GM23338 (cell line): ENCODE results near the gene KCNK4.

ENCODE experiments used
- CREB1 ChIP-seq: fragments of 250-450 bp; sonication (Bioruptor Pico); IDR thresholded peaks from 2 replicates; pipeline ENCODE4 v1.5.0; 2020; ENCODE audit warnings: low read depth, mild to moderate bottlenecking, moderate library complexity
- CTCF ChIP-seq, 2 experiments: fragments of 200-600 bp in 1 of 2; sonication (generic) in 1 of 2; conservative IDR thresholded peaks; 2 replicates each; pipeline versions ENCODE4 v1.5.1 to v1.6.1; 2016 to 2017; ENCODE audit warnings: antibody characterized with exemption in 2 of 2, low read depth in 2 of 2, mild to moderate bottlenecking in 2 of 2, moderate library complexity in 1 of 2
- ETS1 ChIP-seq: IDR thresholded peaks from 2 replicates; pipeline ENCODE4 v1.6.1; 2016; ENCODE audit warnings: antibody characterized with exemption
- EZH2 ChIP-seq: fragments of 200-600 bp; sonication (generic); IDR thresholded peaks from one replicate; pipeline ENCODE4 v1.8.0; 2017; ENCODE audit warnings: antibody characterized with exemption, mild to moderate bottlenecking, low read depth; ENCODE audit not compliant: unreplicated experiment
- EZH2phosphoT487 ChIP-seq: fragments of 200-600 bp; sonication (generic); IDR thresholded peaks from one replicate; pipeline ENCODE4 v1.8.1; 2018; ENCODE audit warnings: antibody characterized with exemption; ENCODE audit not compliant: unreplicated experiment
- JUNB ChIP-seq: IDR thresholded peaks from one replicate; pipeline ENCODE4 v1.6.1; 2016; ENCODE audit warnings: antibody characterized with exemption; ENCODE audit not compliant: unreplicated experiment
- NANOG ChIP-seq: IDR thresholded peaks from 2 replicates; pipeline ENCODE4 v1.6.1; 2016; ENCODE audit warnings: antibody characterized with exemption, borderline replicate concordance
- POLR2AphosphoS5 ChIP-seq: IDR thresholded peaks from 2 replicates; pipeline ENCODE4 v1.6.1; 2016; ENCODE audit warnings: antibody characterized with exemption, low read depth
- REST ChIP-seq: IDR thresholded peaks from one replicate; pipeline ENCODE4 v1.6.1; 2018; ENCODE audit warnings: antibody characterized with exemption; ENCODE audit not compliant: unreplicated experiment
- STAT1 ChIP-seq: IDR thresholded peaks from one replicate; pipeline ENCODE4 v1.6.1; 2016; ENCODE audit warnings: antibody characterized with exemption; ENCODE audit not compliant: unreplicated experiment
- ZNF114 ChIP-seq: fragments of 250-450 bp; sonication (Bioruptor Pico); IDR thresholded peaks from 2 replicates; pipeline ENCODE4 v1.5.0; 2020; ENCODE audit warnings: mild to moderate bottlenecking, moderate library complexity
- ZNF462 ChIP-seq: fragments of 250-450 bp; sonication (Bioruptor Pico); IDR thresholded peaks from 2 replicates; pipeline ENCODE4 v1.5.0; 2020; ENCODE audit warnings: mild to moderate bottlenecking, moderate library complexity

GRCh38 chr11:64344787-64345186 lies 53.7 kb downstream of the KCNK4 start:
- TF ChIP-seq EZH2 (no peak), CTCF (conservative IDR thresholded peaks at IDR 0.05; ENCODE audit: low read depth in 2 of 2) (no peak), EZH2phosphoT487 (no peak), POLR2AphosphoS5 (no peak), CREB1 (CRISPR knock-in tag) (no peak), JUNB (no peak), ZNF114 (CRISPR knock-in tag) (no peak), REST (no peak), ETS1 (no peak), ZNF462 (CRISPR knock-in tag) (no peak), STAT1 (no peak), NANOG (no peak)
